Measurements from ENCODE around the gene FOXN4.

- TF ChIP-seq POLR2A (IDR thresholded peaks at IDR 0.05) (no peak), CTCF (IDR thresholded peaks at IDR 0.05 in 8 of 11, conservative IDR thresholded peaks at IDR 0.05 in 3 of 11) (no peak)
Measured at GRCh38 chr12:109230193-109230592, 78.9 kb downstream of the FOXN4 start.

All from spleen (tissue), 7 donors.